HG03103 (cell line): ENCODE results near the gene TMEM200A.
"Not testable (repeated sequence)": the region's sequence is repeated elsewhere in the genome, so short reads cannot be mapped to it uniquely, and the experiment has no call there.

ENCODE experiments used
- ATAC-seq: cut with Tn5 transposase; IDR thresholded peaks from one replicate; pipeline ENCODE4 v1.9.1; 2021; ENCODE audit warnings: low read depth; ENCODE audit not compliant: unreplicated experiment

Gene TMEM200A

DNA sequence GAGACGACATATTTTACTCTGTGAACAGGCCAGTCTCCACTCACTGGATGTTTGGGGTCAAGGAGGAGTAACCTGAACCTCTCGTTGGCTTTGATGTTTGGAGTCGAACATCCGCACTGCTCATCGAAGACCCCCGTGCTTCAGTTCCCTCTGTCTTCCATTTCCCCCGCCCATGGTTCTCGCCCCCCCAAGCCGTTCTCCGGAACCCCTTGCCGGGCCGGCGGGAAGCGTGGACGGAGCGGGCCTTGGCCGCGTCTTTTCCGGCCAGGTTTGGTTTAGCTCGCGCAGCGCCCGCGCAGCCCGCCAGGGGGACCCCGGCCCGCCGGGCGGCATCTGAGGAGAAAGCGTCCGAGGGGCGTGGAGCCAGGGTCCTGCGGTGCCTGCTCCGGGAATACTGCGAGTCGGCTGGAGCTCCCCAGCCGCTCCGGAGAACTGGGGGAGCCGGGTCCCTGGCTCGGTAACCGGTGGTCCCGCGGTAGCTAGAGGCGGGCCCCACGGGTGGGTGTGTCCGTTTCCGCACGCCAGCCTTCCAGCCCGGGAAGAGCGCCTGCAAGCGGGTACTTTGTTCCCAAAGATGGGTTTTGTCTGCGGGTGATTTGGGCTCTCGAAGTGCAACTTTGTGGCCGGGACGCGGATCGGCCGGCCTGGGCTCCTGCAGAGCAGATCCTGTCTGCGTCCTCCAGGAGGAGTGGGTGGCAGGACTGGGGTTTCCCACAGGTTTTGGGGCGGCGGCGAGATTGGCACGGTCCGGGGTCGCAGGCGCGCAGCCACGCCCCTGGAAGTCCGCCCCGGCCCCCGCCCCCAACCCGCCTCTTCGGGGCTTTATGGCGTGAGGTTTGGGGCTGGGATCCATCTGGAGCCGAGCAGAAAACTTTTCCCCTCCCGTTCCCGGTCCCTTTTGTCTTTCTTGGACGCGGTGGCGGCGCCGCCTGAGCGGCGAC is at the start of gene TMEM200A:
Gene TMEM200A (plus strand): TSS at position 852 of the 941 bp plus-strand sequence. CDS start 74,406 bp downstream, outside the sequence.
- ATAC-seq, result peak; percentile 61

DNA sequence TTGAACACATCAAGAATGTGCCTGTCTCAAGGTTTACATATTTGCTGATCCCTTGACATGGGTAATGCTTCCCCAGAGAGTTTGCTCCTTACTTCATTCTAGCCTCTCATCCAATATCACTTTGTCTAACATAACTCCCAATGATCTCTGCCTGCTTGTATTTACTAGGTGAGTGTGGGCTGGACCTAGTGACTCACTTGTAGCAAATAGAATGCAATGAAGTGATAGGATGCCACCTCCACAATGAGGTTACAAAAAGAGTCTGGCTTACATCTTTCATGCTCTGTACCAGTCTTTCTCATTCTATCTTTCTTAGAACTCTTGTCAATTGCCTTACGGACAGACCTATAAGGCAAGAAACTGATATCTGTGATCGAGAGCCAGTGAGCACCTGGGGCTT is 44.9 kb upstream of the TMEM200A start:
- ATAC-seq, result no peak

DNA sequence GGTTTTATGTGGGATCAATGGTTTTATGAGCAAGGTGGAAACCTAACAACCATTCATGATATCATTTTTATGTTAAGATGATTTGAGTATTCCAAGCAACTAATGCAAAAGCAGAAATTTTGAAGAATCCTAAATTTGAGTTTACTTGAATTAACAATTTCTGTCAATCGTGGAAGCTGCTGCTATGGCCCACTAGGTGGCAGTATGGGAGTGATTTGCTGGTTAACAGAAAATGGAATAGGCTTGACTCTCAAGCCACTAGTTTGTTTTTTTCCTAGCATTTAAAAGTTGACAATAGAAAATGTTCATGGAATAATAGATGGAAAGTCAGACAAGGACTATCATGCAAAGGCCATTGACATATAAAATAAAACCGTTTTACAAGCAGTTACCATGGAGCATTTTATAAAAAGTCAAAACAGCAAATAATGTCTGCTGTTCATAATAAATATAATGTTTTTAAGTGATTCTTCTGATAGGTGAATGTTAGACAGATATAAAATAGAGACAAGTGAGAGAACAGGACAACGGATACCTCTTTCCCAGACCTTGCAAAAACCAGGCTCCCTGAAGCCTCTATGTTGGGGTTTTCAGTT is 43.0 kb upstream of the TMEM200A start:
- peak; percentile 49 for ATAC-seq

DNA sequence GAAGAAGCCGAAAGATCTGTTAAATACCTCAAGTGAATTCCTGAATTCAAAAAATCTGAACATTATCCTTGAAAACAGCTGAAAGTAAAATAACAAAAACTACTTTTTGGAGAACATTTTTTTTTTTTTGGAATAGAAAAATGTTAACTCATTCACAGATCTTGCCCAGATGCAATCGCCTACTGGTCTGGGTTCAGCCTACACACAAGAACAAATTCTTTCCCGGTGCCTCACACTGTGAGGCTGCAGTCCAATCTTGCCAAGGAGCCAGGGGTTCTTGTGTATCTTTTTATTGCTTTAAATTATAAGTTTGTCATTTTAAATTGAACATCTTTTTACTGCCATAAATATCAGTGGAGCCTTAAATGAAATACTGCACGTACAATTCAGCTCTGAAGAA is 41.2 kb upstream of the TMEM200A start:
- ATAC-seq, result no peak

DNA sequence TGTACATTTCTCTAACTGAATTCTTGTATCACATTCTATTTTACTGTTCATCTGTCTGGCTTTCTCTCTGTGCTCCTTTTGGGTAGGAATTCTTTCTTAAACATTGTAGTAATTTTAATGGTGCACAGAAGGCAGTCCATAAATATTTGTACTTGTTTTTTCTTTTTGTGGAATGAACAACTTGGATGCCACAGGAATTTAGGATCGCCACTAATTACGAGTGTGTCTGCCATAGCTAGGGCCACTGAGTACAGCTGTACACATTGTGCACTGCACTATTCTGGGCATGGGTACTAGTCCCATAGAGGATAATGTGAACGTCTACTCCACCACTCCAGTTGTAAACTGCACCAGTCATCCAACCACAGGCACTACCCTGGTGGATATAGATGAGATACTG is 39.3 kb upstream of the TMEM200A start:
- ATAC-seq, result no peak

DNA sequence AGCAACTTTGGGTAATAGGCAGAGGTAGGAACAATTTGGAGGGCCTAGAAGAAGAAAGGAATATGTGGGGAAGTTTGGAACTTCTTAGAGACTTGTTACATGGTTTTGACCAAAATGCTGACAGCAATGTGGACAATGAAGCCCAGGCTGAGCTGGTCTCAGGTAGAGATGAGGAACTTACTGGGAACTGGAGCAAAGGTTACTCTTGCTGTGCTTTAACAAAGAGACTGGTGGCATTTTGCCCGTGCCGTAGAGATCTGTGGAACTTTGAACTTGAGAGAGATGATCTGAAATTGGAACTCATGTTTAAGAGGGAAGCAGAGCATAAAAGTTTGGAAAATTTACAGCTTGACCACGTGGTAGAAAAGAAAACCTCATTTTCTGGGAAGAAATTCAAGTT is 28.3 kb upstream of the TMEM200A start:
- no peak for ATAC-seq

DNA sequence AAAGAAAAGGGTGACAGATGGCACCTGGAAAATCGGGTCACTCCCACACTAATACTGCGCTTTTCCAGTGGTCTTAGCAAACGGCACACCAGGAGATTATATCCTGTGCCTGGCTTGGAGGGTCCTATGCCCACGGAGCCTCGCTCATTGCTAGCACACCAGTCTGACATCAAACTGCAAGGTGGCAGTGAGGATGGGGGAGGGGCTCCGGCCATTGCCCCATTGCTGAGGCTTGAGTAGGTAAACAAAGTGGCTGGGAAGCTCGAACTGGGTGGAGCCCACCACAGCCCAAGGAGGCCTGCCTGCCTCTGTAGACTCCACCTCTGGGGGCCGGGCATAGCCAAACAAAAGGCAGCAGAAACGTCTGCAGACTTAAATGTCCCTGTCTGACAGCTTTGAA is 19.5 kb upstream of the TMEM200A start:
- ATAC-seq, result not testable (repeated sequence)

DNA sequence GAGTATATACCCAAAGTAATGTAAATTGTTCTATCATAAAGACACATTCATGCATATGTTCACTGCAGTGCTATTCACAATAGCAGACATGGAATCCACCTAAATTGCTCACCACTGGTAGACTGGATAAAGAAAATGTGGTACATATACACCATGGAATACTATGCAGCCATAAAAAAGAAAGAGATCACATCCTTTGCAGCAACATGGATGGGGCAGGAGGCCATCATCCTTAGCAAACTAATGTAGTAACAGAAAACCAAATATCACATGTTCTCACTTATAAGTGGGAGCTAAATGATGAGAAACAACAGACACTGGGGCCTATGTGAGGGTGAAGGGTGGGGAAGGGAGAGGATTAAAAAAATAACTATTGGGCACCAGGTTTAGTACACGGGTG is 11.5 kb upstream of the TMEM200A start:
- ATAC-seq, result no peak

DNA sequence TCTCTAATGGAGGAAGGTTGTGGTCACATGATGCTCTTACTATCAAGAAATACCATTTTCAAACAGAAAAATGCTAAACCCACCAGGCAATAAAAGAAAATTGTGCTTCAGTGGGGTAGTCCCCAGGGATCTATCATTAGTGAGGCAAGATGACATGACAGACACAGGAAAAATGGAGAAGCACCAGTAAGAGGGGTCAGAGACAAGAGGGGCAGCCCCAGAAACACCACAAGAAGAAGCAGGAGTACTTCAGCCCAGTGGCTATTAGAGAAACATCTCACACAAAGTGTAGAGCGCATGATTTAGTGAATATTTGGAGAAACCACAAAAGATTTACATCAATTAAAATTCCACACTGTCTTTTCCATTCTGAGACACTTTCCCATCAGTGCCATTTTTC is 10.2 kb upstream of the TMEM200A start:
- no peak for ATAC-seq

DNA sequence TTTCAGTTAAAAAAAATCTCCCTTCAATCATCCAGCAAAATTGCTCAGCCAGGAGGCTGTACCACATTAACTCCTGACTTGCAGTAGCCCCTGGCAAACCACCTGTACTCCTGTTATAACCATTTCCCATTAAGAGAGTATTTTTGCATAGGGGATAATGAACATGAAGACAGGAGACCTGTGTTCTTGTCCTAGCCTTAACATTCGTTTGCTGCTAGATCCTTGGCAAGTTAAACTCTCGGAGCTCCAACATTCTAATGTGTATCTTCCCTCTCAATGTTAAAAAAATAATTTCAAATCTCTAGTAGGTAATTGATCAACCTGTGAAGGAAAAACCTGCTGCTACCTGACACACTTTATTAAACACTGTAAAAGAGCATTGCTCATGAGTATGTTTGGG is 8.4 kb upstream of the TMEM200A start:
- ATAC-seq, result no peak

DNA sequence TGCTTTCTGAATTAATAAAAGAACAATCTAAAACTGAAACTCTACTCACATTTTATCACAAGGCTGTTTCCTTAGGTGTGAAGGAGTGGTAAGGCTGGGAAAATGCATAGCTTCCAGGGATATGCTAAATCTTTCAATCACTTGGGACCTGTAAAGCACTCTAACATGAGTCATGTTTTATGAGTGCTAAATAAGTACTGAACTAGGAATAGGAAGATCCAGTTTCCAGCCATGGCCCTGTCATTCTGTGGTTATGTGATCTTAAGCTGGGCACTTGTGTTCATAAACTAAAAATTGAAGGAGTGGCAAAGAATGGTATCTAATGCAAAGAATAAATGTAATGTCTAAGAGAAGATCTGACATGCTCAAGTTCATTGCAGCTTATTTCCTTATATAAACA is 6.1 kb upstream of the TMEM200A start:
- no peak for ATAC-seq

DNA sequence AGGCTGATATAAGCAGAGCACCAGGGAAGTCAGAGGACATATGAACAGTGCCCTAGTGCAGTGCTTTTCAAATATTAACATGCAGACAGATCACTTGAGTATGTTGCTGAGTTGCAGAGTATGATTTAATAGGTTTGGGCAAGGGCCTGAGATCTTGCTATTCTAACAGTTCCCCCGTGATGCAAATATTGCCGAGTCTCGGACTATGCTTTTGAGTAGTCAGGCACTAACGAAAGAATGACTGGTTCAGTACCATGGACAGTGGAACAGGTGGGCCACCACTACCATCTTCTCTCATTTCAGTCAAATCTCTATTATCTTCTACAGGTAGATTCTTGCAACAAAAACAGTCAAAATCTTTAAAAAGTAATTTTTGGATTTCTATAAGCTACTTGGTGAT is 3.7 kb upstream of the TMEM200A start:
- no peak for ATAC-seq

DNA sequence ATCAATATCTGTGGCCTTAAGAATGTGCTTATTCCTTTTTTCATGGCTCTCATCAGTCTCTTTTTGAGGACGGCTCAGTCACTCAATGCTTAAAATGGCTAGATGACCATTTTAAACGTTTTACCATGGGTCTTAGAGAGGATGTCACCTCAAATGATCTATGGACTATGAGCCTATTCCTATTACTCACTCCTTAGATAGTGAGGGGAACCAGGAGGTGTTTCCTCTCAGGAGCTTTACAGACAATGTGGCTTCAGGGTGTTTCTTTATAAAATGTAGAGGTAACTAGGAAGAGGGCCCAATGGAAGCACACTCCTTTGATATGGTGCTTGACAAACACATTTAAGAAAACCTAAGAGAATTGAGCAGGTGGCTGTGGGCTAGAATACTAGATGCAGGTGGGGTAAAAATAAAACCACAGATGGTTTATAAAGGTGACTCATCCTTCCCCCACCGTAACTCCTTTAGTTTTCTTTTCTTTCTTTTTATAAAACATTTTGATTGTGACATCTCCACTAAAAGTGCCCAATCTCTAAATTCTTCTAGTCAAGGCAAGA is 1.5 kb upstream of the TMEM200A start:
- ATAC-seq, result no peak

DNA sequence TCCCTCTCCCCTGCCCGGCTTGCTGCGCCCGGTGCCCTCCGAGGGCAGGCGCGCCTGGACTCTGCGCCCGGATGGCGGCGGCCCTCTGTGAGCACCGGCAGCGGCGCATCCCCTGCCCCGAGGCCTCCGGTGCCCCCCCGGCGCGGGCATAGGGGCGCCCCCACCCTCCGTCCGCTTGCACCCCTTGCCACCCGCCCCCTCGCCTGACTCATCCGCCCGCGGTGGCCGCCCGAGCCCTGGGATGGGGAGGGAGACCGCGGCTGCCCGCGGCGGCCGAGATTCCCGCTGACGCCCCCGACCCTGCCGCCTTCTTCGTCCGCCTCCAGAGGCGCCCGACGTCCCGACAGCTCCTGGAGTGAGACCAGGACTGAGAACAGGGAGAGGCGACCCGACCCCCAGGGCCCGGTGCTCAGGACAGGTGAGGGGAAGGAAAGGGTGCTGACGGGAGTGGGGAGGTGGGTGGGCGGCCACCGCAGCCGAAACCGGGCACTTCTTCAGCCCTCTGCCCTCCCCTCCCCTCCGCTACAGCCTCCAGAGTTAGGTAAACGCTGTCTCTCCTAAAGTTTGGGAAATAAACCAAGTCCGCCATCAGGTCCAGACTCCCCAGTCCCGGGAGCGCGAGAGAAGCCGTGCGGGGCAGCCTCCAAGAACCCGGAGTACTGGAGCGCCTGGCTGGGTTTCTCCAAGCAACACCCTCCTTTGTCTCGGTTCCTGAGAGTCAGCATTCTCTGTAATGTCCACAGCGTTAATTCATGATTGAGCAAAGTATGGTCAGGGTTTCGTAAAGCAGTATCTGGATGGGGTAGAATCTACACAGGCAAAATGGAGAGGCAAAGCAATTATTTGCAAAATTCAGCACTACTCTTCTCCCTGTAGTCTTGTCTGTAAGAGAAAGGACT is 539 bp downstream of the TMEM200A start:
- no peak for ATAC-seq

DNA sequence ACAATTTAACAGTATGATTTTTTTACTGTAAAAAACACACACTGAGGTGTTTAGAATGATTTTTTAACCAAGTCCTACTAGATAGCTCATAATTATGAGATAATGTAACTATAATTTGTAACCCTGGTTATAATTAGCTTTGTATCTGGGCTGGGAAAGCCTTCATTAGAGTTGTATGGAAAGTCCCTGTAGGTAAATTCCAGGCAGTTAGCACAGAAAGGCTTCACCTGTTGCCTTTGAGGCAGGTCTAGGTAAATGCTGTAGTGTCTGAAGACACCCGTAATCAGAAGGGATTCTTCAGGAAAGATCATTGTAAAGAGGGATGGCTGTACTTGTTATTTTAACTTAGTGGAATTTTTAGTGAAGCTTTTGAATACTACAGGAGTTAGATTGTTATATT is 1.9 kb downstream of the TMEM200A start:
- ATAC-seq, result no peak

DNA sequence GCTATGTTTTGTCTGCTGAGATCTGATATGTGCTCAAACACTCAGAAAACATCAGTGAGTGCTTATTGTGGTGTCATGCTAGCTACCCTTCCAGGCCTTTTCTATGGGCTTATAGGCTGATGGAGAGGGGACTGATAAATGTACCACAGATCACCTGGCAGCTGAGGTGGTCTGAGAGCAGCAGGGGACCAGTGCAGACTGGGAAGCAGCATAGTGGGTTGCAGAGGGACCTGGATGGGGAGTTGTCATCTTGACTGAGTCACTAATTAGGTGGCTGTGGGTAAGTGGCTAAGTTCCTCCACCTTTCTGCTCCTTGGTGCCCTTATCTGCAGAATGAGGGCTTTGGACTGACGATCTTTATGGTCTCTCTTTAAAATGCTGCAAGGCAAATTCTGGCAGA is 2.8 kb downstream of the TMEM200A start:
- no peak for ATAC-seq

DNA sequence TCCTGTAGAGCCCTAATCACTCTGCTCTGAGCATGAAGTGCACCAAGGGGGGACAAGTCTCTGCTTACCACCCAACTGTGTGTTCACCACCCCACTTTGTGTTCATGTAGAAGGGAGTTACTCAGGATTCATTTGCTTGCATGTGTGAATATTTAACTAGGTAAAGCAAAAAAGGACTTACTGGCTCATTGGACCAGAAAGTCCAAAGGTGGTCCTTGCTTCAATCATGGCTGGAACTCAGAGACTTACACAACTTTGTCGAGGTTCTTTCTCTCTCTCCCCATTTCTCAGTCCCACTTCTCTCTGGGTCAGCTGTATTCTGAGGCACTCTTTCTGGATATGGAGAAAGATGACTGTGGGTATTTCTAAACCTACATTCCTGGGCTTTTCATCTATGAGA is 4.0 kb downstream of the TMEM200A start:
- no peak for ATAC-seq

DNA sequence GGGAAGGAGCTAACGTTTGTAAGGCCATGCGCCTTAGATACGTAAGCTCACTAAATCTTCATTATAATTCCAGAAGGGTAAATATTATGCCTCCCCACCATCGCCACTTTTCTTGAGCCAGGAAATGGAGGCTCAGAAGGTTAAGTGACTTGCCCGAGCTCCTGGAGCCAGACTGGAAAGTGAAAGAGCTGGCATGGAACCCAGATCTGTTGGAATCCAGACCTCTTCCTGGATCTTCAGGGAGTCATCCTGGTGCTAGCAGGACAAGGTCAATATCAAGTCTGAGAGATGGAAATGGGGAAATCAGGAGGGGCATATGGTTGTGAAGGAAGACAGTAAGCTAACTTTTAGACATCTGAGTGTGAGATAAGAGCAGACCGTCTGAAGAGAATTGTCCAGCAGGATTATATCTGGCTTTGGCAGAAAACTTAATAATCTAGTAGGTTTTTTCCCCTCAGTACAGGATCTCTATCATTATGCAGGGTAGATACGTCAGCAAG is 6.2 kb downstream of the TMEM200A start:
- ATAC-seq, result no peak

DNA sequence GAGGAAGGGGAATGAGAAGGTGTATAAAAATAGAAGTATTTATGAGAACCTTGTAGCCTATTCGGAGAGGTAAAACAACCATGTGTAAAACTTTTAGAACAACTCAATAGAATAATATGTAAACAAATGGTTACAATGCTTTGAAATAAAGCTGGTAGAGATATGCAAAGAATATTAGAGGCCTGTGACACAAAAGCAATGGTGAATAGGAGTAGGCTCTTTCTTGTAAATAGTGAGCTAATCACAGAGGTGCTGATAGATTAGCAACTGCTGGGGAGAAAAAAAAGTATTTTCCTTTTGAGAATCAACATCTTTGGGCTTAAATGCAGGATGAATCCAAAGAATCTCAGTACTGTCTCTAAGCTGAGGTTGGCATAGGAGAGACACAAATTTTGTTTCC is 7.0 kb downstream of the TMEM200A start:
- ATAC-seq, result no peak

DNA sequence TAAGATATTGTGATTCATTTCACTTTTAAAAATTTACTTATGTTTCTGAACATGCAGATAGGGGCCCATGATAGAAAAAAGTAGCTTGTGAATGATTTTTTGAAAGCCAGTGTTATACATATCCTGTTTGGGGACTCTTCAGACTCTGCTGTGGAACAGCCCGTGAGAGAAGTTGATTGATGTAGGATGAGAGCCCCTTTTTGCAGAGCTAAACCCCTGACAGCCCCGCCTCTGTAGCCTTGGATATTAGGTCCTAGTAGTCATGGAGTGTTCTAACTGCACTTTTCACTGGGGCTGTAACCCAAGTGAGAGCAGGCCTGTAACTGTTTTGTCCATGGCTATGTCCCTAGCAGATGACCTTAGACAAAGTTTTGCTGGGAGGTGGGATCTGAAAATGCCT is 8.2 kb downstream of the TMEM200A start:
- no peak for ATAC-seq

DNA sequence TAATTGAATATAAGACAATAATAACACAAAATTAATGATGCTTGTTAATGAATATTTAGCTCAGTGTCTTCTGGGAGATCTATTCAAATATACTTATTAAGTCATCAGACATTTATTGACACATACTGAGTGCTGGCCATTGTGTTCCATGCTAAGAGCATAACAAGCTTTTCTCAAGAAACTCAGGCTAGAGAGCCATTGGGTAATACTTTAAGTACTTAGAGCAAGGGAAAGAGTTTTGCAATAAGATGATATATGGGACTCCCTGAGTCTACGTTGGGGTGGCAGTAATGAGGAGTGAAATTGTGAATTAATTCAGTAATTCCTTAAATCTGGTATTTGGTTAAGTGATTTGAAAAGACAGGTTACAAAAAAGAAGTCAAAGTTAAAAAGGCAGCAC is 11.1 kb downstream of the TMEM200A start:
- no peak for ATAC-seq
